ENCODE measurements around the gene CDCA7.
"Not testable (repeated sequence)": the region's sequence is repeated elsewhere in the genome, so short reads cannot be mapped to it uniquely, and the experiment has no call there.

CDCA7 gene

GRCh38 chr2:173407176-173407575, 52.5 kb downstream of the CDCA7 start:
- DNase-seq = no peak

- no peak for DNase-seq
Observed at GRCh38 chr2:173407646-173408045, 53.0 kb downstream of the CDCA7 start.

GRCh38 chr2:173410579-173410978, 55.9 kb downstream of the CDCA7 start:
- no peak for DNase-seq

- DNase-seq = no peak
Observed at GRCh38 chr2:173412628-173413027, 58.0 kb downstream of the CDCA7 start.

GRCh38 chr2:173414823-173415322, 60.2 kb downstream of the CDCA7 start:
- no peak for DNase-seq

GRCh38 chr2:173415431-173416381, 61.0 kb downstream of the CDCA7 start:
- no peak for DNase-seq

- not testable (repeated sequence) for DNase-seq
Observed at GRCh38 chr2:173416415-173417152, 61.9 kb downstream of the CDCA7 start.

GRCh38 chr2:173417341-173417740, 62.7 kb downstream of the CDCA7 start:
- no peak for DNase-seq

GRCh38 chr2:173417802-173418201, 63.1 kb downstream of the CDCA7 start:
- no peak for DNase-seq

All from NCI-H1436 (cell line).